GM12874 (cell line): ENCODE measurements around the gene CMSS1.

Experiments used
- CTCF ChIP-seq: IDR thresholded peaks from 2 replicates; pipeline ENCODE4 v1.5.1; 2011; ENCODE audit warnings: low read depth, mild to moderate bottlenecking, control low read depth, low read length, moderate library complexity; ENCODE audit not compliant: insufficient read depth

Gene CMSS1

GRCh38 chr3:99976584-99976983 lies 158.9 kb downstream of the CMSS1 start:
- TF ChIP-seq CTCF, result no peak

DNA sequence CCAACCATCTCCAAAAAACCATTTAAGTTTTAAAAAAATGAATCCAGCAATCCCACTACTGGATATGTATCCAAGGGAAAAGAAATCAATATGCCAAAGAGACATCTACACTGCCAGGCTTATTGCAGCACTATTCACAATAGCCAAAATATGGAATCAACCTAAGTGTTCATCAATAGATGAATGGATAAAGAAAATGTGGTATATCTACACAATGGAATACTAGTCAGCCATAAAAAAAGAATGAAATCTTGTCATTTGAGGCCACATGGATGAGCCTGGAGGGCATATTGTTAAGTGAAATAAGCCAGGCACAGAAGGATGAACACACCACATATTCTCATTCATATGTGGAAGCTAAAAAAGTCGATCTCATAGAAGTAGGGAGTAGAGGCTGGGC lies 160.6 kb downstream of the CMSS1 start:
- TF ChIP-seq CTCF, result no peak

- no peak for TF ChIP-seq CTCF
Measured at GRCh38 chr3:99980606-99981005, 162.9 kb downstream of the CMSS1 start.

DNA sequence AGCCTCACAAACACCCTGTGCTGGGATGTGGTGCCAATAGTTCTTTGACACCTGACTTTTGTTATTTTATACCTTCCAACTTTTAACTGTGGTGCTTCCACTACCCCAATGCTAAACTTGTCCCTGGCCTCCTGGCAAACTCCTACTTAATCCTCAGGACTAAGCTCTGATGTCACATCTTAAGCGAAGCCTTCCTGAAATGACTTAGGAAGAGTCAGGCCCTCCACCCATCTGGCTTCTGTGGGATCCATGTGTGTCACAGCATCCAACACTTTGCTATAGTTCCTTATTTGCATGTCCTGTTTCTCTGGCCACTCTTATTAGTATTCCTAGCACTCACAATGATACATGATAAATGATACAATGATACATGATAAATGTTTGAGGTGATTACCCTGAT lies 163.5 kb downstream of the CMSS1 start:
- TF ChIP-seq CTCF, result no peak

DNA sequence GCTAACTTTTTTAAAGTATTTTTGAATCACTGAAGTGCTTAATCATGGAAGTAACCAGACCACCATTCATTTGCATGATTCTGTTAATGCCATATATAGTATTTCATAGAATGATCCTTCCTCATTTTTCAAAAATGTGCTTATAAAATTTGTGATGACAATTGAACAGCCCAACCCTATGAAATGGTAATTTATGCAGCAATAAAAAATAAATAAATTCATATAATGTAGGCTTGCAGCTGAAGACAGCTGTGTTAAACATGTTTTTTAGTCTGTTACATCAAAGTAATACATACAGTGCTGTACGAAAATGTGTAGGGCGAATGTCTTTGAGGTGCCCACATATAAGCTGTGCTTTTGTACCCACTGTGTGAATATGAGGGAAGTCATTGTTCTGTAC lies 165.0 kb downstream of the CMSS1 start:
- TF ChIP-seq CTCF, result no peak

DNA sequence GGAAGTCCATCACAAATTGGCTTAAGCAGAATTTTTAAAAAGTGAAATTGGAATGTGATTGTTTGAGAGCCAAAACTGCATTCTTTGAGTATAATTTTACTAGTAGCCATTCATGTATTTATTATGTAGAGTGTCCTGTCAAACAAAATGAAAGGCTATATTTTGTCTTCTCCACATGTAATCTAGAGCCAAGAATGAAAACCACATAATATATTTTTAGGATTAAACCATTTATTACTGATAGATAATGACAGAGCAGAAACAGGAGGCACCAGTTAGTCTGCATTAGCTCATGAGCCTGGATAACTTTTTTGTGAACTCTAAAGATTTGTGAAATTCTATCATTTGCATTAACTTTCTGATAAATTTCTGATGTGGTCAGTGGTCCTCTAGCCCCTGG lies 166.5 kb downstream of the CMSS1 start:
- TF ChIP-seq CTCF, result no peak

GRCh38 chr3:99984668-99985067 lies 167.0 kb downstream of the CMSS1 start:
- no peak for TF ChIP-seq CTCF

DNA sequence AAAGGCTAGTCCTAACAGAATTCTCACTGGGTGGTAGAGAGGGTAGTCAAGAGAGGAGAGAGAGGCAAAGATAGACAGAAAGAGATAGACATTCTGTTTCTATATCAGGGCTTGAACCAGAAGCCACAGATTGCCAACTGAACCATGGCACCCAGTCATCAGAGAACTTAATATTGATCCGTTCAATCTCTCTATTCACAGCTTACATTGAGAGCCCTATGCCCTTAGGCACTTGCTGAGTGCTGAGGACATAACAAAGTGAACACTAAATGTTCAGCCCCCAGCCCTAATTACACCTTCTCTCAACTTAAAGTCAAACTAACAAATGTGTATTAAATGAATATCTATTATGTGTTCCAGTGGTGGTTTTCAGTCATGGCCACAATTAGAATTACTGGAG lies 172.5 kb downstream of the CMSS1 start:
- TF ChIP-seq CTCF, result no peak
